HepG2 (cell line): ENCODE results near the gene GPR42. TPM values are rescaled to one million over a fixed set of nuclear protein-coding genes. Genes with fewer than 3 reads are reported as not detected.

ENCODE experiments used
- EHMT2 ChIP-seq: fragments of 200-600 bp; sonication (generic); IDR thresholded peaks from 2 replicates; pipeline ENCODE4 v1.7.0; 2017; ENCODE audit warnings: antibody characterized with exemption, low read depth, low read length, borderline replicate concordance
- TERF1 ChIP-seq: sonication (generic); formaldehyde crosslinking; IDR thresholded peaks from 2 replicates; pipeline ENCODE4 v1.8.0; 2022; ENCODE audit warnings: mild to moderate bottlenecking, missing genetic modification reagents, moderate library complexity
- ZHX2 ChIP-seq, 2 experiments: sonication (generic) in 1 of 2; formaldehyde crosslinking in 1 of 2; IDR thresholded peaks; 2 replicates each; pipeline versions ENCODE4 v1.6.1 to v1.9.0; 2014 to 2022; ENCODE audit warnings: antibody characterized with exemption in 1 of 2, borderline replicate concordance in 1 of 2, inconsistent platforms in 1 of 2, low read depth in 1 of 2, missing genetic modification reagents in 1 of 2
- ZNF124 ChIP-seq: sonication (generic); formaldehyde crosslinking; IDR thresholded peaks from 2 replicates; pipeline ENCODE4 v1.4.0; 2020; ENCODE audit warnings: missing genetic modification reagents
- ZNF740 ChIP-seq: sonication (generic); formaldehyde crosslinking; IDR thresholded peaks from 2 replicates; pipeline ENCODE4 v1.4.0; 2020; ENCODE audit warnings: missing genetic modification reagents
- polyA plus RNA-seq, 8 experiments: library from polyadenylated mRNA; depleted of rRNA in 3 of 8; stranded (reverse) in 7 of 8; unstranded in 1 of 8; fragments of >200 nt; fragmentation: Illumina TruSeq in 4 of 8; extraction: Trizol in 4 of 8; gene quantifications; 2 replicates each; pipeline versions ENCODE4 v1.2.1 to v1.2.3, GENCODE V29; 2011 to 2016; ENCODE audit warnings: low read depth in 4 of 8, missing spikeins in 1 of 8, mixed read lengths in 1 of 8; ENCODE audit not compliant: insufficient read depth in 1 of 8
- total RNA-seq, 5 experiments: library from RNA; depleted of rRNA; stranded (reverse); fragments of >200 nt; fragmentation: Illumina TruSeq; extraction: Trizol; gene quantifications; 2 replicates each; pipeline ENCODE4 v1.2.3, GENCODE V29; 2016; ENCODE audit warnings: low read depth in 1 of 5

Gene GPR42
- total and polyA plus RNA-seq, 2 of the 13 experiments (the other 11 are each of a cell fraction or from before 2014, with no cell fraction given) = not detected

GRCh38 chr19:35414442-35414841 is 43.6 kb downstream of the GPR42 start (continued):
- TF ChIP-seq ZHX2 (IDR thresholded peaks at IDR 0.05; ENCODE audit: low read depth) (no peak), ZHX2 (CRISPR knock-in tag; IDR thresholded peaks at IDR 0.05; ENCODE audit: borderline replicate concordance) (no peak), TERF1 (CRISPR knock-in tag) (no peak), ZNF124 (CRISPR knock-in tag) (no peak), ZNF740 (no peak), EHMT2 (no peak)
